ENCODE measurements around the gene ATP11B.
"Not testable (repeated sequence)": the region's sequence is repeated elsewhere in the genome, so short reads cannot be mapped to it uniquely, and the experiment has no call there.

The ATP11B gene

DNA sequence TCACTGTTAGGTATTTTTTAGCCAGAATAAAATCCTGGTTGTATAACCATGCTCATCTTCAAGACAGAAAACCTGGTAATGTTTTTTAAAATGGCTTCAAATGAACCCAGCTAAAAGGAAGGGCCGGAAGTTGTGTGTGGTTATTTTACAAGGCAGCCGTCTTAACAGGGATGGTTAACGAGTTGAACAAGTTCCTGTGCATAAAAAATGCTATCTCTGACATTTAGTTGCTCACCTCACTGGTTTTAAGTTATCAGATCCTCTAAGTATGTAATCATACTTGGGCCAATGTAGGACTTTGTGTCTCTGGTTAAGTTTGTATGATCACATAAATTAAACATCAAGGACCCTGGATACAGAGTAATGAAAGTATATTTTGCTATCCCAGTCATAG lies 2.1 kb downstream of the ATP11B start:
- peak; percentile 67 for DNase-seq (ENCODE audit: low spot score)

GRCh38 chr3:182796310-182796709 lies 3.0 kb downstream of the ATP11B start:
- DNase-seq (ENCODE audit: low spot score) = no peak

DNA sequence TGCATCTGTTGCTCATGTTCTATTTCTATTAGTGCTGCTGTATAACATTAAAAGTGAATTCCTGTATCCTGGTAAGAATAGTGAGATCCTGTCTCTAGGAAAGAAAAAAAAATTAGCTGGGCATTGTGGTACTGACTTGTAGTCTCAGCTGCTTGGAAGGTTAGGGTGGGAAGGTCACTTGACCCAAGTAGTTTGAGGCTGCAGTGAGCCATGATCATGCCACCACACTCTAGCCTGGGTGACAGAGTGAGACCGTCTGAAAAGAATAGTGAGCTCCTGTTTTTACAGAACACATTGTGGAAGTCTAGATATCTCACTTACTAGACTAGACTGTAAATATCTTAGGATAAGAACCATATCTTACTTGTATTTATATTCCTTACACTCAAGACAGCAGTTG lies 4.6 kb downstream of the ATP11B start:
- no peak for DNase-seq (ENCODE audit: low spot score)

GRCh38 chr3:182799143-182799542 lies 5.8 kb downstream of the ATP11B start:
- DNase-seq (ENCODE audit: low spot score) = not testable (repeated sequence)

DNA sequence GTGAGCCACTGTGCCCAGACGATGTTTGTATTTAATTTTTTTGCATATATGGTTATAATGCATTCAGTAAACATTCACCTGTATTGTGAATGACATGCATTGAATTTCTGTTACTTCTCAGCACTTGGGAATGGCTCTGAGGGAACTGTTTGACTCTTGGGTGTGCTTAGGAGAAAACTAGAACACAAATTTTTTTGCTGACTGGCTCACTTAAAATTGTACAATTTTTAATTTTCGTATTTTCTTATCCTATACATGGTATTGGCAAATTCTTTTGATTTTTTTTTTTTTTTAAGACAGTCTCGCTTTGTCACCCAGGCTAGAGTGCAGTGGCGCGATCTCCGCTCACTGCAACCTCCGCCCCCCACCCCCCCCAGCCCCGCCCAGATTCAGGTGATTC lies 7.2 kb downstream of the ATP11B start:
- DNase-seq (ENCODE audit: low spot score) = no peak

- no peak for DNase-seq (ENCODE audit: low spot score)
Observed at GRCh38 chr3:182802413-182803390, 9.4 kb downstream of the ATP11B start.

GRCh38 chr3:182803596-182803995 lies 10.3 kb downstream of the ATP11B start:
- DNase-seq (ENCODE audit: low spot score) = no peak

DNA sequence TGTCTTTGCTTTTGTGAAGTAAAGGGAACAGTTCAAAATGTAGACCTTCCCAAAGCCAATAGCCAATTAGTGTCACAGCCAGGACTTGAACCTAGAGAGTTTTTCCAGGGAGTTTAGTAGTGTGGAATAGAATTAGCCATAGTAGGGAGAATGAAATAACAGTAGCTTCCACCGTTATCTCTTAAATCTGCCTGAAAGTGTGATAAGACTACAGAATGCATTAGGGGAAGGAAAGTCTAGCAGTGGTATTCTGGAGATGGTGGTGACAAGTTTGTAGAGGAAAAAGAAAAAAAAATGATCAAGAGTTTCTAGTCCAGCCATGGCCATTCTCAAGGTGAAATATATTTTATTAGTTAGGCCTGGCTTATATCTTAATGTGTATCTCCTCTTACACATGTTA lies 13.8 kb downstream of the ATP11B start:
- no peak for DNase-seq (ENCODE audit: low spot score)

DNA sequence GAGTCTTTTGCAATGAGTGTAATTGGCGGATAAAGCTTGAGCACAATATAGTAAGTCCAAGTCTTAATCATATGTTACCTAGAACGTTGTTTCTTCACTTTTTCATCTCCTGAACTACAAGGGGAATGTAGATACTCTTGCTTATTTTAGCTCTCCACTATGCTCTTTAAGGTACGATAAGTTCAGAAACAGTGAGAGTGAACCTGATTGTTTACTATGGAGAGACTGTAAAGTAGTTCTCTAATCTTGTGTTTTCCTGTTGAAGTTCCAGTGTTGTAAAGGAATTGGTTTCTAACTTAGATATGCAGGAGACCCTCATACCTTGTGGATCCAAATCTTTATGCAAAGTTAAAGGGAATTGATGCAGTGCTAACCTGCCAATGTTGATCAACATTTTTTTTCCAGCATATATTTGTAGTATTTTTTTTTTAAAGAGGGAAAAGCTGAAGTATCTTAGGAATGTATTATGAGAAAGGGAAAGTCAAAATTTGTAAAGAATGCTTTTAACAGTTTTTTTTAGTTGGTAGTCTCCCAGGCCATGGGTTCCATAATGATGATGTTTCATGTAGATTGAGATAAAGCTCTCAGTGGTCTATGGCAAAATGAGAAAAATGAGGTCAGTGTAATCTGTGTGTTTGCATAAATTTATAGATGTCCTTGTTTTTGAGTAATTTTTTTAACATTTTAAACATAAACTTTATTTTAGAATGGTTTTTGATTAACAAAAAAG lies 14.9 kb downstream of the ATP11B start:
- DNase-seq (ENCODE audit: low spot score) = no peak

- DNase-seq (ENCODE audit: low spot score) = no peak
Observed at GRCh38 chr3:182809531-182809930, 16.2 kb downstream of the ATP11B start.

GRCh38 chr3:182810574-182811268 lies 17.4 kb downstream of the ATP11B start:
- DNase-seq (ENCODE audit: low spot score) = no peak

DNA sequence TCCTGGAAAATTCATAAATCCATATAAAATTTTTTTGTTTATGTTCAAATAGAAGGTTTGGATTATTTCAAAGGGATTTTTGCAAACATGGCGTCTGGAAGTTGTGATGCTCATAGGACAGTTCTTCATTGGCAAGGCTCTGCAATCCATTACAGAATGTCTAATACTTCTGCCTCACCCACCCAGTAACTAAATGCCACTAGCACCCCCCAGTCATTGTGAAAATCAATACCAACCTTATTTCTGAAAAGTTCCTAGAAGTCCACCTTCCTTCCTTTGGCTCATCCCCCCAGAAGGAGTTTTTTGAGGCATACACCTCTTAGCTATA lies 17.9 kb downstream of the ATP11B start:
- DNase-seq (ENCODE audit: low spot score) = no peak

DNA sequence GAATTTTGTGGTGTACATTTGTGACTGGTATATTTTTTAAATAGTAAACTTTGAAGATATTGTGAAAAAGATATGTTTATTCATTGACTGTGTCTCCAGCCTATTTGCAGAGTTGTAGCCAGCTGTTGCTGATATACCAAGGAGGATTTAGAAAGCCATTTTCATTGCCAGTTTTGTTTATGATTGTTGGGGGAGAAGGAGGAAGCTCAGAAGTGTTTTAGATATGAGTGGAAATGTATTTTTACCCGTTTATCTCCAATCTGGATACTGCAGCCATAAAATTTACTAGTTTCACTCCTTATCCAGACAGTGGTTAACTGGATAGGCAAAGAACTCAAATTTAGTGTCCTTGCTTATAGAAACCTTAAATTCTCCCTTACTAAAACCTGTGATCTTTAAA lies 18.8 kb downstream of the ATP11B start:
- DNase-seq (ENCODE audit: low spot score) = no peak

GRCh38 chr3:182814419-182815062 lies 21.2 kb downstream of the ATP11B start:
- DNase-seq (ENCODE audit: low spot score) = no peak

GRCh38 chr3:182816181-182816580 lies 22.9 kb downstream of the ATP11B start:
- no peak for DNase-seq (ENCODE audit: low spot score)

- DNase-seq (ENCODE audit: low spot score) = no peak
Observed at GRCh38 chr3:182818296-182818978, 25.1 kb downstream of the ATP11B start.

DNA sequence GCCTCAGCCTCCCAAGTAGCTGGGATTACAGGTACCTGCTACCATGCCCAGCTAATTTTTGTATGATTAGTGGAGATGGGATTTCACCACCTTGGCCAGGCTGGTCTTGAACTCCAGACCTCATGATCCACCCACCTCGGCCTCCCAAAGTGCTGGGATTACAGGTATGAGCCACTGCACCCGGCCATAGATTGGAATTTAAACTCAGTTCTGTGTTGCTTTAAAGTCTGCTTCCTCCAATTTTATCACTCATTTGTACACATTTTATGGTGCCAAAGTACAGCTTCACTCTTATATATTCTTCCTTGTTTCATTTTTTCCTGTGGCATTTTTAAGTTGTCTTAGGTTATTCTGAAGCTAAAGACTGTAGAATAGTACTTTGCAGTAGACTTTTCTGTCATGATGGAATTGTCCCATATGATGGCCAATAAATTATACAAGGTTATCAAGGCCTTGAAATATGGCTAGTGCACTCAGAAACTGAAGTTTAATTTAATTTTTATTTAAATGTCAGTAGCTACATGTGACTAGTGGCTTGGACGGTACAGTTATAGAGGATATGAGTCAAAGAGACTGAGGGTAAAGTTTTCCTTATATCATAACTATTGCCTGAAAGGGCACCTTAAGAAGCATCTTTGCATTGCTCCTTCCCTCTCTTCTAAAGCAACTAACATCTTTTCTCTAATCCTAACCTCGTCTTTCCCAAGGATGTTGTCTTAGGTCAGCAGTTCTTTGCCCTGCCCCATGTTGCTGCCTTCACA lies 28.1 kb downstream of the ATP11B start:
- no peak for DNase-seq (ENCODE audit: low spot score)

- DNase-seq (ENCODE audit: low spot score) = not testable (repeated sequence)
Observed at GRCh38 chr3:182822260-182822659, 29.0 kb downstream of the ATP11B start.

DNA sequence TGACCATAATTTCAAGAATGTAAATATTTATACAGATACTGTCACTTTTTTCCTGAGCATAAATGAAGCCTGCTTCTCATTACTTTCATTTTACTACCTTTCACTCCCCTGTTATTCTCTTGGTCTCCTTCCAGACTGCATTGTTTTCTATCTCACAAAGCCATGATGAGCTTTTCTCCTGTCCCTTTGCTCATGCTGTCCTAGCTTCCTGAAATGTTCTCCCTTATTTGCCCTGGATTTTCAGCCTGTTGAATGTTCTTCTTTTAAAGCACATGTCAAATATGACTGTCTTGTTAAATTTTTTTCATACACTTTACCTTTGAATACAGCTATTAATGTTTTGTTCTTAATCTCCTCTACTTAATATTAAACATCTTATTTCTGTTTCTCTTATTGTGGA lies 31.7 kb downstream of the ATP11B start:
- no peak for DNase-seq (ENCODE audit: low spot score)

DNA sequence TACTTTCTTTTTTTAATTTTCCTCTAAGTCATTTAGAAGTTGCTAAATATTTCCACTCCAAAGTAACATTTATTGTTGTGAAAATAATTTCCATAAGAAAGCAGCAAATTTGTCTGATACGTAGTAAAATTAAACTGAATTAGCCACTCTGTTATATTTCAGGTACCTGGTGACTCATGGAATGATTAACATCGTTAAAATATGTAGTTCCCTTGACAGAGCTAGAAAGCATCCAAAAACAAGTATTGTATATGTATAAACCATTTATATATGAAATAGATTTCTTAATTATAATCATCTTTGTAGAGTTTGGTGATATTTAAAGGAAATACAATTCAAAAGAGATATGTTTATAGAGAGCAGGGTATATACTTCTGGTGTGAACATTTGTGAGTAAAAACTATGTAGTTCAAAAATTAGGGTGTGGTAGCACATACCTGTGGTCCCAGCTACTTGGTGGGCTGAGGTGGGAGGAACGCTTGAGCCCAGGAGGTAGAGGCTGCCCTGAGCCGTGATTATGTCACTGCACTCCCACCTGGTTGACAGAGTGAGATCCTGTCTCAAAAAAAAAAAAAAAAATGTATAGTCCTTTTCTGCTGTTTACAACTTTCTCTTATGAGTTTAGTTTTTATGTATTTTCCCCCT lies 36.6 kb downstream of the ATP11B start:
- DNase-seq (ENCODE audit: low spot score) = no peak
